K562 (cell line): ENCODE measurements around the gene RARA. TPM values are rescaled to one million over a fixed set of nuclear protein-coding genes. Genes with fewer than 3 reads are reported as not detected.

Experiments used
- ATAC-seq: fragments of 200-7000 bp; cut with Tn5 transposase; 3 replicates; pipeline ENCODE4 v1.9.1; 2020; ENCODE audit warnings: moderate library complexity
- BruUV-seq: library from RNA; stranded (reverse); fragments of 400-500 nt; replicated peaks from 2 replicates; lab custom pipeline; 2021; lab: Mats Ljungman, UMichigan
- CTCF ChIA-PET: fragments of 300-600 bp; formaldehyde crosslinking; extraction: SDS; loops from one replicate; lab custom pipeline; 2021; ENCODE audit warnings: low intra/inter-chr PET ratio; lab: Yijun Ruan, JAX
- POLR2A ChIA-PET: fragments of 300-600, 350-650 bp; sonication (Branson Sonifier 250); formaldehyde crosslinking; extraction: SDS; loops from one replicate; lab custom pipeline; 2021; ENCODE audit warnings: antibody characterized with exemption, inconsistent platforms; lab: Yijun Ruan, JAX
- DNase-seq, 4 experiments: peaks; one replicate each; pipeline versions ENCODE4 v3.0.0 to v3.0.0-alpha.2; 2011 to 2018; ENCODE audit warnings: low spot score in 3 of 4, mixed read lengths in 3 of 4; ENCODE audit errors: extremely low read depth in 1 of 4
- FAIRE-seq: peaks from 2 replicates; lab custom pipeline; 2011; peaks lifted over from hg19 to GRCh38; lab: Jason Lieb, UNC
- H2AFZ ChIP-seq: 2 replicates; pipeline ENCODE4 v1.6.0; 2011; ENCODE audit warnings: low read depth, low read length, control low read depth, inconsistent platforms
- H3K27ac ChIP-seq: fragments of 200-600 bp; 3 replicates; pipeline ENCODE4 v1.8.0; 2011; ENCODE audit warnings: low read depth, mild to moderate bottlenecking, control low read depth, inconsistent platforms, low read length, moderate library complexity, mixed read lengths; ENCODE audit errors: extremely low read depth
- H3K27me3 ChIP-seq, 2 experiments: fragments of 300-600 bp in 1 of 2; 2 replicates in 1 of 2; 3 replicates in 1 of 2; pipeline versions ENCODE4 v1.6.0 to v1.8.0; 2011; ENCODE audit warnings: inconsistent platforms in 2 of 2, low read length in 2 of 2, mild to moderate bottlenecking in 1 of 2, mixed read lengths in 1 of 2, moderate library complexity in 1 of 2; ENCODE audit not compliant: control insufficient read depth in 2 of 2, insufficient read depth in 2 of 2
- H3K36me3 ChIP-seq: fragments of 300-600 bp; 3 replicates; pipeline ENCODE4 v1.8.0; 2011; ENCODE audit warnings: mild to moderate bottlenecking, low read length, inconsistent platforms; ENCODE audit not compliant: control insufficient read depth, insufficient read depth
- H3K4me1 ChIP-seq, 2 experiments: fragments of 200-600 bp in 1 of 2; replicated peaks in 1 of 2; 2 replicates in 1 of 2; 3 replicates in 1 of 2; pipeline versions ENCODE4 v1.5.1 to v1.8.0; 2011; ENCODE audit warnings: inconsistent platforms in 2 of 2, low read length in 2 of 2, mild to moderate bottlenecking in 1 of 2, mixed read lengths in 1 of 2, moderate library complexity in 1 of 2; ENCODE audit not compliant: control insufficient read depth in 2 of 2, insufficient read depth in 2 of 2
- H3K4me2 ChIP-seq: 2 replicates; pipeline ENCODE4 v1.6.1; 2011; ENCODE audit warnings: low read length, control low read depth, inconsistent platforms, mixed read lengths; ENCODE audit not compliant: insufficient read depth
- H3K4me3 ChIP-seq: fragments of 200-600 bp; sonication (generic), shearing (Covaris generic); 2 replicates; pipeline ENCODE4 v1.5.1; 2016; ENCODE audit warnings: control low read depth, inconsistent platforms
- H3K79me2 ChIP-seq: fragments of 200-600 bp; 3 replicates; pipeline ENCODE4 v1.8.0; 2011; ENCODE audit warnings: low read length, inconsistent platforms; ENCODE audit not compliant: control insufficient read depth, insufficient read depth
- H3K9ac ChIP-seq, 2 experiments: 2 replicates each; pipeline versions ENCODE4 v1.6.0 to v1.6.1; 2011; ENCODE audit warnings: low read depth in 2 of 2, low read length in 2 of 2, control low read depth in 1 of 2, inconsistent platforms in 1 of 2, mild to moderate bottlenecking in 1 of 2, mixed read lengths in 1 of 2; ENCODE audit not compliant: insufficient read depth in 1 of 2
- H3K9me1 ChIP-seq: one replicate; pipeline ENCODE4 v1.6.0; 2011; ENCODE audit warnings: inconsistent platforms, mild to moderate bottlenecking, low read length, moderate library complexity; ENCODE audit not compliant: control insufficient read depth, insufficient read depth
- H3K9me3 ChIP-seq: replicated peaks from 2 replicates; pipeline ENCODE4 v1.5.1; 2011; ENCODE audit warnings: low read depth, low read length, inconsistent platforms; ENCODE audit not compliant: control insufficient read depth, insufficient read depth
- H4K20me1 ChIP-seq: replicated peaks from 2 replicates; pipeline ENCODE4 v1.6.1; 2011; ENCODE audit warnings: low read length, inconsistent platforms, mixed read lengths; ENCODE audit not compliant: control insufficient read depth, insufficient read depth
- JUND ChIP-seq, 2 experiments: IDR thresholded peaks; 2 replicates in 1 of 2; 3 replicates in 1 of 2; pipeline ENCODE4 v1.6.1; 2011; ENCODE audit warnings: borderline replicate concordance in 2 of 2, low read depth in 2 of 2, low read length in 2 of 2, improper control_type of control experiment in 1 of 2, missing biosample characterization in 1 of 2, missing genetic modification characterization in 1 of 2, missing genetic modification reagents in 1 of 2
- NFIC ChIP-seq: fragments of 450-650 bp; IDR thresholded peaks from 2 replicates; pipeline ENCODE4 v1.6.1; 2017; ENCODE audit warnings: mild to moderate bottlenecking, inconsistent platforms
- PKNOX1 ChIP-seq: fragments of 450-650 bp; IDR thresholded peaks from 2 replicates; pipeline ENCODE4 v1.6.1; 2016
- SAP30 ChIP-seq: fragments of 200-600 bp; sonication (generic); IDR thresholded peaks from 2 replicates; pipeline ENCODE4 v1.6.1; 2012; ENCODE audit warnings: borderline replicate concordance, low read depth, mild to moderate bottlenecking, moderate library complexity, low read length, control low read depth, inconsistent platforms; ENCODE audit not compliant: insufficient read depth, poor library complexity, severe bottlenecking
- WGBS: fragments of 100-300 bp; shearing (Covaris generic); methylation state at CpG from one replicate; pipeline ENCODE4 v1.1.6; 2016; ENCODE audit warnings: low coverage, mixed read lengths; ENCODE audit not compliant: insufficient coverage; ENCODE audit errors: missing lambda C conversion rate; 5-methylcytosine and 5-hydroxymethylcytosine counted together
- in situ Hi-C: fragments of 300-500 bp; cut with MboI; formaldehyde crosslinking; loops from 4 replicates; pipeline ENCODE4 v1.15.0; 2018; ENCODE audit warnings: inconsistent platforms, mixed read lengths
- intact Hi-C: fragments of 100-400 bp; cut with micrococcal nuclease; formaldehyde crosslinking; loops from 2 replicates; pipeline ENCODE4 v1.14.2; 2022
- polyA plus RNA-seq, 8 experiments: library from polyadenylated mRNA; depleted of rRNA in 4 of 8; stranded (reverse) in 5 of 8; unstranded in 3 of 8; fragments of >200 nt; fragmentation: Nextera tagmentation in 2 of 8; fragmentation: Illumina TruSeq in 1 of 8; extraction: Ambion mirVana in 2 of 8; extraction: Trizol in 1 of 8; gene quantifications; 2 replicates each; pipeline versions ENCODE4 v1.2.1 to v1.2.3, GENCODE V29; 2011 to 2014; ENCODE audit warnings: inconsistent platforms in 1 of 8, missing spikeins in 1 of 8
- total RNA-seq, 7 experiments: library from RNA; depleted of rRNA in 6 of 7; stranded (reverse); fragments of >200 nt in 6 of 7; fragmentation: Illumina TruSeq in 2 of 7; extraction: Trizol in 2 of 7; gene quantifications; 2 replicates each; pipeline versions ENCODE4 v1.2.1 to v1.2.3, GENCODE V29; 2011 to 2021; ENCODE audit warnings: low replicate concordance in 1 of 7

The RARA gene
- total and polyA plus RNA-seq, 9 of the 15 experiments (the other 6 are each of a cell fraction or from before 2014, with no cell fraction given): 0.10 to 28.0 (median 7.9) TPM

GRCh38 chr17:40318830-40319391 is 9.9 kb downstream of the RARA start (continued):
- TF ChIP-seq JUND (IDR thresholded peaks at IDR 0.05; ENCODE audit: borderline replicate concordance, low read depth, low read length) (no peak), JUND (tag; IDR thresholded peaks at IDR 0.05; ENCODE audit: borderline replicate concordance, low read depth, low read length) (no peak)
- TF ChIP-seq, all 486 proteins: peak for 7

- H3K36me3 ChIP-seq: no peaks in the 10 kb centered on the region
- TF ChIP-seq SAP30: no peak
- TF ChIP-seq NFIC: peak; percentile 70
- no peak for TF ChIP-seq PKNOX1
- TF ChIP-seq, all 486 proteins: peak for 1
- ATAC-seq (no peak), FAIRE-seq (no peak), DNase-seq (no peak)
- no peak overlapping the region for H3K4me2 ChIP-seq
- in situ Hi-C loops (no loop called here), intact Hi-C loops (no loop called here)
- peaks cover 6% of the 10 kb centered on the region for H3K9me1 ChIP-seq
- H2AFZ ChIP-seq: no peak overlapping the region
- H4K20me1 ChIP-seq: peaks cover 3% of the 10 kb centered on the region; the same call in 1 of the 2 replicates
- 62% methylated on average over 11 of the region's 11 CpGs for WGBS
- ChIA-PET POLR2A (interaction anchor here (0.7 to 1.3 kb wide), 3 partner anchors 10 to 124 kb away, joined by 3 to 6 read pairs (median 5); no protein-coding TSS in a partner anchor), CTCF (no interaction called here)
- BruUV-seq: no TSS peak
- H3K4me3 ChIP-seq: peak overlapping the region; percentile 79; the same call in 1 of the 2 replicates
- peak overlapping the region in 1 of 2 experiments; percentile 82; a peak in 1 of 4 replicates for H3K9ac ChIP-seq
- H3K27ac ChIP-seq: no peak overlapping the region
- no peaks in the 10 kb centered on the region for H3K9me3 ChIP-seq
- no peaks in the 10 kb centered on the region for H3K27me3 ChIP-seq
- peaks cover 66% of the 10 kb centered on the region for H3K79me2 ChIP-seq
- H3K4me1 ChIP-seq: peaks cover 63 to 86% of the 10 kb centered on the region in 2 experiments
Measured at GRCh38 chr17:40319651-40320540, 10.9 kb downstream of the RARA start.
